Measurements from ENCODE around the gene OR6K2. TPM values are rescaled to one million over a fixed set of nuclear protein-coding genes. Genes with fewer than 3 reads are reported as not detected.
"Not testable (repeated sequence)": the region's sequence is repeated elsewhere in the genome, so short reads cannot be mapped to it uniquely, and the experiment has no call there.

The OR6K2 gene
- total RNA-seq, 2 donors from 2014 or later, result not detected

DNA sequence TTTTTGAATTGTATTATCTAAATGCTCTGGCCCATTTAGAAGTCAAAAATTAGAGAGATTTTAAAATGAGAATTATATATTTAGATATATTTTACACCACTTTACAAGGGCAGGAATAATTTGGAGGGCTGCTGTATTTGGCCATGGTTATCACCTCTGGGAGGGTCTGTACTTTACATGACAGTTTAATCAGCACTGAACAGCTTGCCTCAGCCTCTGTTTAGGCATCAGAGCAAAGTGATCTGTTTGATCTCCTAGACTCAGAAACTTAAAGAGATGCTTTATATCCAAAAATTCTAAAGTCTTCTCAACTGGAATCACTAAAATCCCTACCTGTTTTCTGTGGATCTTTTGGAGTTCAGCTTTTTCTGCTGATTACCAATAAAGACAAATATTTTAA lies 8.5 kb downstream of the OR6K2 start:
- Histone ChIP-seq H3K4me1 (no peaks in the 10 kb centered on the region), H3K36me3 (no peaks in the 10 kb centered on the region), H3K27me3 (no peaks in the 10 kb centered on the region), H3K9ac (ENCODE audit: low read depth in 2 of 2, low read length in 2 of 2) (no peak overlapping the region), H3K9me3 (no peaks in the 10 kb centered on the region), H3K27ac (no peak overlapping the region), H3K4me3 (no peak overlapping the region)
- intact Hi-C loops (cut with DNase I), result no loop called here
- TF ChIP-seq, protein P1, sequence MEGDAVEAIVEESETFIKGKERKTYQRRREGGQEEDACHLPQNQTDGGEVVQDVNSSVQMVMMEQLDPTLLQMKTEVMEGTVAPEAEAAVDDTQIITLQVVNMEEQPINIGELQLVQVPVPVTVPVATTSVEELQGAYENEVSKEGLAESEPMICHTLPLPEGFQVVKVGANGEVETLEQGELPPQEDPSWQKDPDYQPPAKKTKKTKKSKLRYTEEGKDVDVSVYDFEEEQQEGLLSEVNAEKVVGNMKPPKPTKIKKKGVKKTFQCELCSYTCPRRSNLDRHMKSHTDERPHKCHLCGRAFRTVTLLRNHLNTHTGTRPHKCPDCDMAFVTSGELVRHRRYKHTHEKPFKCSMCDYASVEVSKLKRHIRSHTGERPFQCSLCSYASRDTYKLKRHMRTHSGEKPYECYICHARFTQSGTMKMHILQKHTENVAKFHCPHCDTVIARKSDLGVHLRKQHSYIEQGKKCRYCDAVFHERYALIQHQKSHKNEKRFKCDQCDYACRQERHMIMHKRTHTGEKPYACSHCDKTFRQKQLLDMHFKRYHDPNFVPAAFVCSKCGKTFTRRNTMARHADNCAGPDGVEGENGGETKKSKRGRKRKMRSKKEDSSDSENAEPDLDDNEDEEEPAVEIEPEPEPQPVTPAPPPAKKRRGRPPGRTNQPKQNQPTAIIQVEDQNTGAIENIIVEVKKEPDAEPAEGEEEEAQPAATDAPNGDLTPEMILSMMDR (IDR thresholded peaks at IDR 0.05), result no peak
- no peak for DNase-seq

DNA sequence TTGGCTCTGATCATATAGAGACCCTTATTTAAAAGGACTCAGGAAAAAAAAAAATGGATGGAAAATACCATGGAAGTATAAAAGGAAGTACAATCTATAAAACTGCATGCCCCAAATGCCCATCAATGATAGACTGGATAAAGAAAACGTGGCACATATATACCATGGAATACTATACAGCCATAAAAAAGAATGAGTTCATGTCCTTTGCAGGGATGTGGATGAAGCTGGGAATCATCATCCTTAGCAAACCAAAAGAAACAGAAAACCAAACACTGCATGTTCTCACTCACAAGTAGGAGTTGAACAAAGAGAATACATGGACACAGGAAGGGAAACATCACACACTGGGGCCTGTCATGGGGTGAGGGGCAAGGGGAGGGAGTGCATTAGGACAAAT lies 9.3 kb downstream of the OR6K2 start:
- intact Hi-C loops (cut with DNase I); H3K36me3 ChIP-seq; H3K4me1 ChIP-seq; H3K9me3 ChIP-seq; H3K27me3 ChIP-seq; DNase-seq; H3K27ac ChIP-seq; H3K9ac ChIP-seq (ENCODE audit: low read depth in 2 of 2, low read length in 2 of 2); H3K4me3 ChIP-seq: not testable (repeated sequence)

DNA sequence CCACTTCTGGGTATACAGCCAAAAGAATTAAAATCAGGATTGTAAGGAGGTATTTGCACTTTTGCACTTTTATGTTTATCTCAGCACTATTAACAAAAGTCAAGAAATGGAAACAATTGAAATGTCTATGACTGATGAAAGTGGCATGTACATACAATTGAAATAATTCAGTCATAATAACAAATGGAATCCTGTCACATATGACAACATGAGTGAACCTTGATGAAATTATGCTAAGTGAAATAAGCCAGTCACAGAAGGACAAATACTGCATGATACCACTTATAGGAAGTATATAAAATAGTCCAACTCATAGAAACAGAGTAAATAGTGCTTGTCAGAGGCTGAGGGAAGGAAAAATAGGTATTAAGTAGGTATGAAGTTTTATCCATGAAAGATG lies 10.6 kb downstream of the OR6K2 start:
- H3K4me3 ChIP-seq, result no peak overlapping the region
- H3K9ac ChIP-seq (ENCODE audit: low read depth in 2 of 2, low read length in 2 of 2), result no peak overlapping the region

DNA sequence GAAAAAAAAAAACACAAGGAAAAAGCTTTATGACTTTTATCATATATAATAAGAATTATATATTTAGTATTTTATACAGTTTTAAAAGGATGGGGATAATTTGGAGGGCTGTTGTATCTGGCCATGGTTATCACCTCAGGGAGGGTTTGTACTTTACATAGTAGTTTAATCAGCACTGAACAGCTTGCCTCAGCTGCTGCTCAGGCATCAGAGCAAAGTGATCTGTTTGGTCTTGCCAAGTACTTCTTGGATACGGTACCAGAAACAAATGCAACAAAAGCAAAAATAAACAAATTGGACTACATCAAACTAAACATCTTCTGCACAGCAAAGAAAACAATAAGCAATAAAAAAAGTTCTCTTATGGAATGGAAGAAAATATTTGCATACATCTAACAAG lies 11.3 kb downstream of the OR6K2 start:
- no peak overlapping the region for H3K4me3 ChIP-seq
- no peaks in the 10 kb centered on the region for H3K9me3 ChIP-seq
- no peak overlapping the region for H3K9ac ChIP-seq (ENCODE audit: low read depth in 2 of 2, low read length in 2 of 2)
- DNase-seq, result no peak
- H3K4me1 ChIP-seq, result no peaks in the 10 kb centered on the region
- no peaks in the 10 kb centered on the region for H3K36me3 ChIP-seq
- intact Hi-C loops (cut with DNase I), result no loop called here
- TF ChIP-seq, protein P1 (IDR thresholded peaks at IDR 0.05), result no peak
- H3K27me3 ChIP-seq, result no peaks in the 10 kb centered on the region
- H3K27ac ChIP-seq, result no peak overlapping the region

More for the DNA sequence above, 10.6 kb downstream of the OR6K2 start:
- TF ChIP-seq, protein P1 (IDR thresholded peaks at IDR 0.05), result no peak
- no peaks in the 10 kb centered on the region for H3K36me3 ChIP-seq
- H3K27ac ChIP-seq, result no peak overlapping the region
- no peak for DNase-seq
- no peaks in the 10 kb centered on the region for H3K4me1 ChIP-seq
- intact Hi-C loops (cut with DNase I), result no loop called here
- no peaks in the 10 kb centered on the region for H3K27me3 ChIP-seq
- H3K9me3 ChIP-seq, result no peaks in the 10 kb centered on the region

DNA sequence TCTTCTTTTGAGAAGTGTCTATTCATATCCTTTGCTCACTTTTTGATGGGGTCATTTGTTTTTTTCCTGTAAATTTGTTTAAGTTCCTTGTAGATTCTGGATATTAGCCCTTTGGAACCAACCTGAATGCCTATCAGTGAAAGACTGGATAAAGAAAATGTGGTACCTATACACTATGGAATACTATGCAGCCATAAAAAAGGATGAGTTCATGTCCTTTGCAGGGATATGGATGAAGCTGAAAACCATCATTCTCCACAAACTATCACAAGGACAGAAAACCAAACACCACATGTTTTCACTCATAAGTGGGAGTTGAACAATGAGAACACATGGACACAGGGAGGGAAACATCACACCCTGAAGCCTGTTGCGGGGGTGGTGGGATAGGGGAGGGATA lies 12.1 kb downstream of the OR6K2 start:
- H3K27ac ChIP-seq; H3K4me1 ChIP-seq; H3K36me3 ChIP-seq; H3K4me3 ChIP-seq; H3K27me3 ChIP-seq; H3K9me3 ChIP-seq; H3K9ac ChIP-seq (ENCODE audit: low read depth in 2 of 2, low read length in 2 of 2); DNase-seq; intact Hi-C loops (cut with DNase I): not testable (repeated sequence)

DNA sequence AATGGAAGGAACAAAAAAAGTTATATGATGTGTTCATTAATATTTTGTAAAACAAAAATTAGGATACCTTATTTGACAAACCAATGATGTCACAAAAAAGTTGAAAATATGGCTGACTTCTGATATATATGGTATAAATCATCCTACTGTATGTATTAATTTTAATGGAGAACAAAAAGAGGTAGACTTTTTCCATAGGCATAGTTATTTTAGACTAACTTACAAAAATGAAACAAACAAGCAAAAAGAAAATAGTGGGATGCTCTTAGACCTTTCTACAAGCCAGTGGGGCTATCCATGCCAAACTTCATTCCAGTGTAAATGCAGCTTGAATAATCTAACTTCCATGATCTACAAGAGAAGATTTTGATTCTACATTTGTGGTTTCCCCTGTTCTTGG lies 13.4 kb downstream of the OR6K2 start:
- Histone ChIP-seq H3K9me3 (no peaks in the 10 kb centered on the region), H3K27me3 (no peaks in the 10 kb centered on the region), H3K36me3 (no peaks in the 10 kb centered on the region), H3K4me3 (no peak overlapping the region), H3K9ac (ENCODE audit: low read depth in 2 of 2, low read length in 2 of 2) (no peak overlapping the region), H3K4me1 (no peaks in the 10 kb centered on the region), H3K27ac (no peak overlapping the region)
- intact Hi-C loops (cut with DNase I), result no loop called here
- DNase-seq, result no peak
- TF ChIP-seq, protein P1 (IDR thresholded peaks at IDR 0.05), result no peak

Measured in colonic mucosa (tissue), 4 donors.